KMS-11 (cell line): ENCODE results near the gene IL17RD.

Source experiments
- H2AFZ ChIP-seq: fragments of 200-600 bp; sonication (generic); 2 replicates; pipeline ENCODE4 v1.6.1; 2016; ENCODE audit warnings: antibody characterized with exemption, mixed run types, low read depth
- H3K27ac ChIP-seq: fragments of 200-600 bp; sonication (generic); 2 replicates; pipeline ENCODE4 v1.6.1; 2016; ENCODE audit warnings: mild to moderate bottlenecking, mixed run types
- H3K27me3 ChIP-seq: fragments of 200-600 bp; sonication (generic); 2 replicates; pipeline ENCODE4 v1.6.1; 2017; ENCODE audit warnings: mild to moderate bottlenecking, low read depth, mixed run types, moderate library complexity; ENCODE audit not compliant: insufficient read depth
- H3K36me3 ChIP-seq: fragments of 200-600 bp; sonication (generic); 2 replicates; pipeline ENCODE4 v1.6.1; 2017; ENCODE audit warnings: mild to moderate bottlenecking, mixed run types; ENCODE audit not compliant: insufficient read depth
- H3K4me1 ChIP-seq: fragments of 200-600 bp; sonication (generic); 2 replicates; pipeline ENCODE4 v1.6.1; 2016; ENCODE audit warnings: mild to moderate bottlenecking, low read depth, mixed run types; ENCODE audit not compliant: poor library complexity, severe bottlenecking
- H3K4me2 ChIP-seq: fragments of 200-600 bp; sonication (generic); 2 replicates; pipeline ENCODE4 v1.7.0; 2016; ENCODE audit warnings: mild to moderate bottlenecking, mixed run types
- H3K4me3 ChIP-seq: fragments of 200-600 bp; sonication (generic); IDR thresholded peaks from 2 replicates; pipeline ENCODE4 v1.6.1; 2017; ENCODE audit warnings: low read depth, low read length, mixed read lengths; ENCODE audit not compliant: insufficient read depth
- H3K79me2 ChIP-seq: fragments of 200-600 bp; sonication (generic); 2 replicates; pipeline ENCODE4 v1.6.1; 2016; ENCODE audit warnings: low read depth, mixed run types; ENCODE audit not compliant: insufficient read depth
- H3K9ac ChIP-seq: fragments of 200-600 bp; sonication (generic); 2 replicates; pipeline ENCODE4 v1.6.1; 2016; ENCODE audit warnings: mild to moderate bottlenecking, mixed run types
- H4K20me1 ChIP-seq: fragments of 200-600 bp; sonication (generic); 2 replicates; pipeline ENCODE4 v1.6.1; 2016; ENCODE audit warnings: mild to moderate bottlenecking, mixed run types; ENCODE audit not compliant: insufficient read depth
- TF ChIP-seq, protein P1 (sequence below): fragments of 200-600 bp; sonication (generic); conservative IDR thresholded peaks from 2 replicates; pipeline ENCODE4 v1.6.1; 2017; ENCODE audit warnings: low read depth, mild to moderate bottlenecking, antibody characterized with exemption, low read length, moderate library complexity, mixed read lengths

Gene IL17RD

DNA sequence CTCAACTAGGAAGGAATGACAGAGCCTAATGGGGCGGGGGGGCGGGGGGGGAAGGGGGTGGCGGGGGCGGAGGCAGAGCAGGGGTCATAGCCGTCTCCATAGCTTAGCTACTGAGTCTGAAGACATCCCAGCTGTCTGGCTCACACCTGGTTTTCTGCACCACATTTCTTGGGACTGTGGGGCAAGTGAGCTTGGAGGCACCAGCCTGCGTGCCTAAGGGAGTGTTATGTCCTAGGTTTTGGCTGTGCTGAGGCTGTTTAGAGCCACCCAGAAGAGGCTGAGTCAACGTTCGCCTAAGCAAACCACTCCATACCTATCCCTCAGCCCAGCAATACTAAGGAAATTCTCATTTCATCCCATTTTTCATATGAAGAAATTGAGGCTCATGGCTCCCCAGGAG, 1.4 kb downstream of the IL17RD start:
- H2AFZ ChIP-seq = no peak overlapping the region

DNA sequence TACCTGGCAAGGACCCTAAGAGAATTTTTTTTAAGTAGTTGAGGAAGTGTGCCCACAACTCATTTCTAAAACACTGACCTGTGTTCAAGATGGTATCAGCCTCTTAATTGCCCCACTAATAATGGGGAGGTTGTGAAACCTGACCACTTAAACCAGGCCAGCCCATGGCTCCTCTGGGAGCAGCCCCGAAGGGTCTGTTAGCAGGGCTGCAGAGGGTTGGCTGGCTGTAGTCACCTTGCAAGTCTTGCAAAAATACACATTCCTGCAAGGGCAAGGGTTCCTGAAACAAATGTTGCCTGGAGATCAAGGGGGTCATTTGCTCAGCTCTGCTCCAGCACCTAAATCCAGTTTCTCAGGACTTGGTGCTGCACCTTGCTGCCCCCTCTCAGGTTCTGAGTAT, 3.2 kb downstream of the IL17RD start:
- Histone ChIP-seq H3K27me3 (no peaks in the 10 kb centered on the region), H2AFZ (no peak overlapping the region), H3K27ac (no peak overlapping the region), H3K4me1 (no peaks in the 10 kb centered on the region), H3K79me2 (no peaks in the 10 kb centered on the region), H3K4me3 (no peak overlapping the region), H3K4me2 (no peak overlapping the region), H4K20me1 (no peaks in the 10 kb centered on the region), H3K9ac (no peak overlapping the region), H3K36me3 (no peaks in the 10 kb centered on the region)
- TF ChIP-seq, protein P1, sequence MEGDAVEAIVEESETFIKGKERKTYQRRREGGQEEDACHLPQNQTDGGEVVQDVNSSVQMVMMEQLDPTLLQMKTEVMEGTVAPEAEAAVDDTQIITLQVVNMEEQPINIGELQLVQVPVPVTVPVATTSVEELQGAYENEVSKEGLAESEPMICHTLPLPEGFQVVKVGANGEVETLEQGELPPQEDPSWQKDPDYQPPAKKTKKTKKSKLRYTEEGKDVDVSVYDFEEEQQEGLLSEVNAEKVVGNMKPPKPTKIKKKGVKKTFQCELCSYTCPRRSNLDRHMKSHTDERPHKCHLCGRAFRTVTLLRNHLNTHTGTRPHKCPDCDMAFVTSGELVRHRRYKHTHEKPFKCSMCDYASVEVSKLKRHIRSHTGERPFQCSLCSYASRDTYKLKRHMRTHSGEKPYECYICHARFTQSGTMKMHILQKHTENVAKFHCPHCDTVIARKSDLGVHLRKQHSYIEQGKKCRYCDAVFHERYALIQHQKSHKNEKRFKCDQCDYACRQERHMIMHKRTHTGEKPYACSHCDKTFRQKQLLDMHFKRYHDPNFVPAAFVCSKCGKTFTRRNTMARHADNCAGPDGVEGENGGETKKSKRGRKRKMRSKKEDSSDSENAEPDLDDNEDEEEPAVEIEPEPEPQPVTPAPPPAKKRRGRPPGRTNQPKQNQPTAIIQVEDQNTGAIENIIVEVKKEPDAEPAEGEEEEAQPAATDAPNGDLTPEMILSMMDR = no peak

More for the DNA sequence above, 1.4 kb downstream of the IL17RD start:
- Histone ChIP-seq H3K36me3 (no peaks in the 10 kb centered on the region), H4K20me1 (no peaks in the 10 kb centered on the region), H3K4me3 (no peak overlapping the region), H3K79me2 (no peaks in the 10 kb centered on the region), H3K27ac (no peak overlapping the region), H3K9ac (no peak overlapping the region), H3K4me2 (no peak overlapping the region), H3K4me1 (no peaks in the 10 kb centered on the region), H3K27me3 (no peaks in the 10 kb centered on the region)
- TF ChIP-seq, protein P1 = no peak

DNA sequence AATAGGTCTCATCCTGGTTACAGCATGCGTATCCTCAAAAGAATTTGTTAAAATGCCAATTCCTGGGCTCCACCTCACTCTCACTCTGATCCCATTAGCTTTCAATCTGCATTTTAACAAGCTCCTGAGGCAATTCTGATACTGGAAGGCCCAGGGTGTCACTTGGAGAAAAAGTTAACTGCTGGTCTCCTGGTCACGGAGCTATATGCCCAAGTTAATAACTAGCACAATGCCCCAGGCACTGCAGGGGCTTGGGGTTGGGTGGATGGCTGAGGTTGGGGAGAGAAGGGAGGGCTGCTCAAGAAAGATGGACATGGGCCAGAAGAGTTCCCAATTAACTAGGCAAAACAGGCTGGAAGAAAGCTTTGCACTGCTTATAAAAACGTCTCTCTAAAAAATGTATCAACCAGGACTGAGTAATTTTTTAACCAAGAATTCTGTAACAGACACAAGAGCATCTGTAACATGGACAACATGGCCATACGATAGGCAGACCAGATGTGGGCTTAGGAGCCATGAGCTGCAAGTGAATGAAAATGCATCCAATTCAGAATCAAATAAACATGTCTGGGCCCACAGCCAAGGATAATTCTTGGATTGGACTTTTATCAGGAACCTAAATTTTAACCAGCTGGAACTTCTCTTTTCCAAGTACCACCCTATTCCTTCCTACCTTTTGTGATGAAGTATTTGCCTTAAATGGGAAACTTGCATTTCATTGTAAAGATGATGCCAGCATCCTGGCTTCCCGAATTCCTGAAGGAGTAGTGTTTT, 4.2 kb downstream of the IL17RD start:
- Histone ChIP-seq H3K4me3 (no peak overlapping the region), H2AFZ (no peak overlapping the region), H3K9ac (no peak overlapping the region), H3K36me3 (no peaks in the 10 kb centered on the region), H3K4me2 (no peak overlapping the region), H4K20me1 (no peaks in the 10 kb centered on the region), H3K27ac (no peak overlapping the region), H3K4me1 (no peaks in the 10 kb centered on the region), H3K79me2 (no peaks in the 10 kb centered on the region), H3K27me3 (no peaks in the 10 kb centered on the region)
- TF ChIP-seq, protein P1 = no peak

DNA sequence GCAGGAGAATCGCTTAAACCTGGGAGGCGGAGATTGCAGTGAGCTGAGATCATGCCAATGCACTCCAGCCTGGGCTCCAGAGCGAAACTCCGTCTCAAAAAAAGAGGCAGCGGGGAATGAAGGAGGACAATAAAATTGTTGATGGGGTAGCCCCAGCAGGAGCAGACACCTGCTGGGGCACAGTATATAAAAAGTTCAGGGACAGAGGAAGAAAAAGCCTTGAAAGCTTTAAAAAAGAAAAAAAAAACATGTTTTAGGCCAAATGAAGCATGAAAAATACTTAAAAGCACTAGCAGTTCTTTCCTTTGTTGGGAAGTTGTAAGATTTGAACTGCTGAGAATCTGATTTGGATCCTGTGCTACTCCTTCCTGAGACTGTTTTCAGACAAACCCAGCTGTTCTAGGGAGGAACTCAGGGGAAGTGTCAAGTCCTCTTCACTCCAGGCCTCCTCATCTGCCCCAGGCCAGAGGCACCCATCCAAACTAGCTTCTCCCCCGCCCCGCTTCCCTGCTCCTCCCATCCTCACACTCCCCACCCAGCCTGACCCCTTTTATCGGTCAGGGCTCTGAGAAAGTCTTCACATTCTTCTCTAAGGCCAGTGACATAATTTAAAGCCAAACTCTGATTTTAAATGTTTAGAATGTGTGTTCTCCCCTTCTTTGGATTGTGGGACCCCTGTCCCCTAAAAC, 4.9 kb downstream of the IL17RD start:
- no peak overlapping the region for H3K4me3 ChIP-seq
- no peak overlapping the region for H2AFZ ChIP-seq

More for the DNA sequence above, 4.9 kb downstream of the IL17RD start:
- TF ChIP-seq, protein P1 = no peak
- Histone ChIP-seq H3K79me2 (no peaks in the 10 kb centered on the region), H3K4me2 (no peak overlapping the region), H3K9ac (no peak overlapping the region), H3K27me3 (no peaks in the 10 kb centered on the region), H3K4me1 (no peaks in the 10 kb centered on the region), H4K20me1 (no peaks in the 10 kb centered on the region), H3K27ac (no peak overlapping the region), H3K36me3 (no peaks in the 10 kb centered on the region)
